ENCODE measurements around the gene LRRC49. TPM values are rescaled to one million over a fixed set of nuclear protein-coding genes. Genes with fewer than 3 reads are reported as not detected.
A peak's percentile ranks its signal among the peaks of the same experiment; 100 is the strongest.

The LRRC49 gene
- total and polyA plus RNA-seq, 11 donors, result 13.3 to 123 (median 60.3) TPM

DNA sequence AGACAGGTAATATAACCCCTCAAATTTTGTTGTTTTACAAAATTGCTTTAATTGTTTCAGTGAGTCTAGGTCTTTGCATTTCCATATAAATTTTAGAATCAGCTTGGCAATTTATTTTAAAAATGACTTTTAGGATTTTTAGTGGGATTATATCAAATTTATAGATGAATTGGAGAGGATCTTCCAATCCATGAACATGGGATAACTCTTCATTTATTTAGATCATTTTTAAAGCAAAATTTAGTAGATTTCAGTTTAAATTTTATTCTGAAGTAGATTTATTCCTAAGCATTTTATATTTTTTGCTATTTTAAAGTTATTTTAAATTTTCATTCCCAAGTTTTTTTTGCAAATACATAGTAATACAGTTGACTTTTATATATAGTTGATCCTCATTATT, 164.5 kb downstream of the LRRC49 start:
- Histone ChIP-seq H3K27me3 (no peaks in the 10 kb centered on the region), H3K9me3 (peaks cover 0 to 38% (median 0%) of the 10 kb centered on the region in 12 donors), H3K4me1 (peaks cover 0 to 5% (median 0%) of the 10 kb centered on the region in 12 donors), H3K27ac (no peak overlapping the region), H3K36me3 (peaks cover 0 to 3% (median 0%) of the 10 kb centered on the region in 9 donors), H3K4me3 (no peak overlapping the region)
- TF ChIP-seq, protein P1, sequence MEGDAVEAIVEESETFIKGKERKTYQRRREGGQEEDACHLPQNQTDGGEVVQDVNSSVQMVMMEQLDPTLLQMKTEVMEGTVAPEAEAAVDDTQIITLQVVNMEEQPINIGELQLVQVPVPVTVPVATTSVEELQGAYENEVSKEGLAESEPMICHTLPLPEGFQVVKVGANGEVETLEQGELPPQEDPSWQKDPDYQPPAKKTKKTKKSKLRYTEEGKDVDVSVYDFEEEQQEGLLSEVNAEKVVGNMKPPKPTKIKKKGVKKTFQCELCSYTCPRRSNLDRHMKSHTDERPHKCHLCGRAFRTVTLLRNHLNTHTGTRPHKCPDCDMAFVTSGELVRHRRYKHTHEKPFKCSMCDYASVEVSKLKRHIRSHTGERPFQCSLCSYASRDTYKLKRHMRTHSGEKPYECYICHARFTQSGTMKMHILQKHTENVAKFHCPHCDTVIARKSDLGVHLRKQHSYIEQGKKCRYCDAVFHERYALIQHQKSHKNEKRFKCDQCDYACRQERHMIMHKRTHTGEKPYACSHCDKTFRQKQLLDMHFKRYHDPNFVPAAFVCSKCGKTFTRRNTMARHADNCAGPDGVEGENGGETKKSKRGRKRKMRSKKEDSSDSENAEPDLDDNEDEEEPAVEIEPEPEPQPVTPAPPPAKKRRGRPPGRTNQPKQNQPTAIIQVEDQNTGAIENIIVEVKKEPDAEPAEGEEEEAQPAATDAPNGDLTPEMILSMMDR (IDR thresholded peaks at IDR 0.05), result no peak
- no peak for TF ChIP-seq POLR2A (IDR thresholded peaks at IDR 0.05)
- DNase-seq (no peak), ATAC-seq (no peak)
- intact Hi-C loops (cut with DNase I), result no loop called here

DNA sequence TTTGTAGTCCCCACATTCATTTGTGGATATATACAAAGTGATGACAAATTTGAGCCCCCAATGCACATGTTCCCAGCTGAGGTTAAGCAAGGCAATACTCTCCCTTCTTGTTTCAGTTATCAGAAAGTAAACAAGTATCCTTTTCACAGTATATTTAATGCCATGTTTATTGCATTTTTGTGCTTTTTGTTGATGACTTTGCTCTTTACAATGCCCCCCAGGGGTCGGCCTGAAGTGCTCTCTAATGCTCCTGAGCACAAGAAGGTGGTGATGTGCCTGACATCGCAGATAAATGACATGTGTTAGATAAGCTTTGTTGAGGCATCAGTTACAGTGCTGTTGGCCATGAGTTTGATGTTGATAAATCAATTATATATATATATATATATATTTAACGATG, 165.0 kb downstream of the LRRC49 start:
- WGBS, 4 donors, result 90 to 93% (median 92%) methylated on average over 3 of the region's 3 CpGs
- Histone ChIP-seq H3K27me3 (no peaks in the 10 kb centered on the region), H3K27ac (no peak overlapping the region), H3K36me3 (peaks cover 0 to 2% (median 0%) of the 10 kb centered on the region in 9 donors), H3K4me1 (peaks cover 0 to 5% (median 0%) of the 10 kb centered on the region in 12 donors), H3K9me3 (peaks cover 0 to 38% (median 0%) of the 10 kb centered on the region in 12 donors), H3K4me3 (no peak overlapping the region)
- no peak for ATAC-seq
- TF ChIP-seq, protein P1 (IDR thresholded peaks at IDR 0.05), result no peak
- TF ChIP-seq POLR2A (IDR thresholded peaks at IDR 0.05), result no peak
- no peak for DNase-seq
- intact Hi-C loops (cut with DNase I), result no loop called here

DNA sequence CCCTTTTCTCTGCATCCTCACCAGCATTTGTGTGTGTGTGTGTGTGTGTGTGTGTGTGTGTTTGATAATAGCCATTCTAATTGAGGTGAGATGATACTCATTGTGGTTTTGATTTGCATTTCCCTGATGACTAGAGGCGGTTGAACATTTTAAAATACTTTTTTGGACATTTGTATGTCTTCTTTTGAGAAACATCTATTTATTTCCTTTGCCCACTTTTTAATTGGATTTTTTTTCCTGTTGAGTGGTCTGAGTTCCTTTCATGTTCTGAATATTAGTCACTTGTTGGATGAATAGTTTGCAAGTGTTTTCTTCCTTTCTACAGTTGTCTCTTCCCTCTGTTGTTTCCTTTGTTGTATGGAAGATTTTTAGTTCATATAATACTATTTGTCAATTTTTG, 168.4 kb downstream of the LRRC49 start:
- no peak for ATAC-seq
- intact Hi-C loops (cut with DNase I), result no loop called here
- 85 to 98% (median 90%) methylated on average over 1 of the region's 1 CpG for WGBS, 4 donors

DNA sequence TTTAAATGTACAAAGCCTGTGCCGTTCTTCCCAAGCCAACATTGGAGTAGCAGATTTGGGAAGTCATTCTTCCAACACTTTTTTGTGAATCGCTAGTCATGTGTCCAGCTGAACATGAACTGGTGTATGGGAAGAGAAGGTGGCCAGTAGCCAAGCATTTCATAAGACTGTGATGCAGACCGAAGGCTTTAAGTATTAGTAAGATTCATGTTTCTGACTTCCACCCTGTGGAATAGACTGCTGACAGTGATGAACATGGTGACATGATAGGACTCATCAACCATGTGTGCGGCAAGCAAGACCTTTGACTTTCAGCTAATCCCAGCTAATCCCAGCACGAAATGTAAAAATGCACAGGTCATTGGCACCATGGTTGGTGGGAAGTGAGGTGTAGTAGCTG, 174.4 kb downstream of the LRRC49 start:
- DNase-seq (no peak), ATAC-seq (peak; percentile 37 to 63 (median 50))
- intact Hi-C loops (cut with DNase I), result no loop called here
- H3K36me3 ChIP-seq, result no peaks in the 10 kb centered on the region
- WGBS, 4 donors, result 72 to 89% (median 80%) methylated on average over 5 of the region's 5 CpGs
- no peak for TF ChIP-seq POLR2A (IDR thresholded peaks at IDR 0.05)
- TF ChIP-seq, protein P1 (IDR thresholded peaks at IDR 0.05), result no peak
- no peak overlapping the region for H3K27ac ChIP-seq
- H3K27me3 ChIP-seq, result no peaks in the 10 kb centered on the region
- H3K4me1 ChIP-seq, result no peaks in the 10 kb centered on the region
- no peak overlapping the region for H3K4me3 ChIP-seq
- H3K9me3 ChIP-seq, result peaks cover 0 to 2% (median 0%) of the 10 kb centered on the region in 12 donors

More for the DNA sequence above, 168.4 kb downstream of the LRRC49 start:
- no peak overlapping the region for H3K27ac ChIP-seq
- H3K36me3 ChIP-seq, result no peaks in the 10 kb centered on the region
- no peaks in the 10 kb centered on the region for H3K4me1 ChIP-seq
- H3K4me3 ChIP-seq, result no peak overlapping the region
- TF ChIP-seq POLR2A (IDR thresholded peaks at IDR 0.05), result no peak
- TF ChIP-seq, protein P1 (IDR thresholded peaks at IDR 0.05), result no peak
- peaks cover 0 to 38% (median 0%) of the 10 kb centered on the region in 12 donors for H3K9me3 ChIP-seq
- no peaks in the 10 kb centered on the region for H3K27me3 ChIP-seq
- DNase-seq, result no peak

Measured in heart left ventricle (tissue), 16 donors.